DMS114 treated with DMSO at 0.1 percent for 48 hours (cell line): ENCODE measurements around the gene JAKMIP1.

ENCODE experiments used
- DNase-seq: peaks from one replicate; lab custom pipeline; 2025; ENCODE audit not compliant: unreplicated experiment; lab: John Stamatoyannopoulos, UW

Gene JAKMIP1

DNA sequence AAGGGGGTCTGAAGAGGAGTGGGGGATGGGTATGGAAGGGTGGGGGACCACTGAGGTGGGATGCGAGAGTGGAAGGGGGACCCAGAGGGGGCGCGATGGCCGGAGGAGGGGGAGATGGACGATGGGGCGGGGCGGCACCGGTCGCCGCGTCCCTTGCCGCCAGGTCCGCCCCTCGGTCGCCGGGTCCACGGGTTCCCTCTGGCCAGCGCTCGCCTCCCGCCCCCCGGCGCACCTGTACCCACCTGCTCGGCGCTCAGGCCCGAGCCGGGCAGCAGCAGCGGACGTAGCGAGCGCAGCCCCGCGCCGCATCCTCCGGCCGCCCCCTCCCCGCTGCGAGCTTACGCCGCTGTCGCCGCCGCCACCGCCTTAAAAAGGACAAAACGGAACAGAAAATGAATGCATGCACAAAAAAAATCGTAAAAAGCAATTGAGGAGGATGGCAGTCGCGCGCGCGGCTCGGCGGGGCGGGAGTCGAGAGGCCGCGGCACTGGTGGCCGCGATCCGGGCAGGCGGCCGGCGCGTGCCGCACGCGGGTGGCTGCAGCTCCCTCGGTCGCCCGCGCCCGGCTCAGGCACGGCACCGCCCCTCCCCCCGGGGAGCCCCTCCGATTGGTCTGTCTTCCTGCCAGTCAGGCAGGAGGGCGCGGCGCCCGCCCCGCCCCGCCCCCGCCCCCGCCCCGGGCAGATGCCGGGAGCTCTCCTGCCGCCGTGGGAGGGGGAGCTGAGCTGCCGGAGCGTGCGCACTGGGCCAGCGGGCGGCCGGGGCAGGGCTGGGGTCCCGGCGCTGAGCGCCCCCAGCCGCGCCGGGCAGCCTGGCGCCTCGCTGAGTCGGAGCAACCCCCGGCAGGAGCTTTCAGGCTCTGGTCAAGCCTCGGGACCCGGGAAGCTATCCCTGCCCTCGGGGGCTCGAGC is at the start of gene JAKMIP1:
JAKMIP1 (minus strand) TSS at position 539 of the 911 bp plus-strand sequence. CDS start 87,699 bp downstream, outside the sequence.
- peak; percentile 48 for DNase-seq

DNA sequence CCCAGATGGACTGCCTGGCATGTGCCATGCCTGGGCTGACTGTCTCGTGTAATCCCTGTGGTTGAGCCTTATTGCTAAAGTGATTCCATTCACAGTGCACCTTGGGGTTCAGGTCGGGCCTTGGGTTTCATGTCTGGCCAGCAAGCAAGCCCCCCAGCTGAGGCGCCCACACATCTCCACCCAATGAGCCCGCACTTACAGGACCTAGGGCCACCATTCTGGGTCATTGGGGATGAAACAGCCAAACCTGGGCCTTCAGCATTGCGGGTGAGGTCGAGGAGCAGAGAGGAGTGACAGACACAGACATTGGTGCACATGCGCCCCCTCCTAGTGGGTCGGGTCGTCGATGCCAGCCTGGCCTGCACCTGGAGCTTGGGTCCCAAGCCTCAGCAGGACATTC is 48.0 kb upstream of the JAKMIP1 start:
- no peak for DNase-seq

DNA sequence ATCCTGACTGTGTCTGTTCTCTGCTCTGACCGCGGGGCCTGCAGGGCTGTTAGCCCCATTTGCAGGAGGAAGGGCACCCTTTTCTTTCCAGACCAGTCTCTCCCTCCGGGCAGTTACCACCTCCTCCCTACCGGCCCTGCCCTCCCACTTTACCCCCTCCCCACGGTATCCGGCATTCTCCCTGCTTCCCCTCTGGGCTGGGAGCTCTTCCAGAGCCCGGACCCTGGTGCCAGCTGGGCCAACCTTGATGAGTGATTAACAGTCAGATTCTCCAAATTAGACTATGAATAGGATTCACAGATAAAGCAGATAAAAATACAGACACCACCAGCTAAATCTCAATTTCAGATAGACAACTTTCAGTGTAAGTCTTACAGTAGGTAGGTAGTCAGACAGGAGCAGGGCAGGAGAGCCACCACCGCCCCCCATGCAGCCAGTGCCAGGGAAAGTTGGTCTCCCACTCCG is 45.9 kb upstream of the JAKMIP1 start:
- no peak for DNase-seq

DNA sequence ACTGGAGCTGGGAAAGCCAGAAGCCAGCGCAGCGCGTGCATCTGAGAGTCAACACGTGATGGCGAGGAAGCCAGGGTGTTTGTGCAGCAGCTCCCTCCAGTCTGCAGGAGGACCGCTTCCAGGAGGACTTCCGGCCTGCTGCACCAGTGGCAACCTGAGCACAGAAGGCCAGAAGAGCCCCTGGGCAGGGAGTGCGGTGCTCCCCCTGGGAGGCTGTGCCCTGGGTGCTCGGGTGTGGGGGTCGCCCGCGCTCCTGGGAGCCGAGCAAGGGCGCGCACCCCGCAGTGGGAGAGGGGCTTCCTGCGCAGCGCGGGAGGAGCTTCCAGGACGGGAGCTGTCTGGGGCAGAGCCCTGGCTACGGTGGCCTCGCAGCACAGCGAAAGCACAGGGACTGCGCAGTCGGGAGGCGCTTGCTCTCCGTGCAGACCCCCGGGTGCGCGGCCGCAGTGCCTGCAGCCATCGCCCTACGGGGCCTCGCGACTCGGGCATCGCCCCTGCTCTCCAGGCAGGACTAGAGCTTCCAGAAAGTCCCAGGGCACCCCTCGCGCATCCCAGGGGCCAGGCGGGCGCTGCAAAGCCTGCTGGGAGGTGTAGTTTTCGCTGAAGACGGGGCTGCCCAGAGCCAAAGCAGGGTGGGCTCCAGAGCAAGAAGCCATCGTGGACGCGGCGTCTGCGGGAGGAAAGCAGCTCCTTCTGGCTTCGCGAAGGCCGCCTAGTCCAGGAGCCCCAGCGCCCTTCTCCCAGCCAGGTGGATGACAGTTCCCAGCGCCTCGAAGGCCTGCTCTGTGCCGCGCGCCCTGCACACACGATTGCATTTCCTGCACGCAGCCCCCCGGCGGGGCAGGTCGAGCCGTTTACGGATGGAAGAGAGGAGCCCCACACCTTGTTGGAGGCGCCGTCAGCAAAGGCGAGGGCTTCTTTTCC is 45.2 kb upstream of the JAKMIP1 start:
- no peak for DNase-seq

DNA sequence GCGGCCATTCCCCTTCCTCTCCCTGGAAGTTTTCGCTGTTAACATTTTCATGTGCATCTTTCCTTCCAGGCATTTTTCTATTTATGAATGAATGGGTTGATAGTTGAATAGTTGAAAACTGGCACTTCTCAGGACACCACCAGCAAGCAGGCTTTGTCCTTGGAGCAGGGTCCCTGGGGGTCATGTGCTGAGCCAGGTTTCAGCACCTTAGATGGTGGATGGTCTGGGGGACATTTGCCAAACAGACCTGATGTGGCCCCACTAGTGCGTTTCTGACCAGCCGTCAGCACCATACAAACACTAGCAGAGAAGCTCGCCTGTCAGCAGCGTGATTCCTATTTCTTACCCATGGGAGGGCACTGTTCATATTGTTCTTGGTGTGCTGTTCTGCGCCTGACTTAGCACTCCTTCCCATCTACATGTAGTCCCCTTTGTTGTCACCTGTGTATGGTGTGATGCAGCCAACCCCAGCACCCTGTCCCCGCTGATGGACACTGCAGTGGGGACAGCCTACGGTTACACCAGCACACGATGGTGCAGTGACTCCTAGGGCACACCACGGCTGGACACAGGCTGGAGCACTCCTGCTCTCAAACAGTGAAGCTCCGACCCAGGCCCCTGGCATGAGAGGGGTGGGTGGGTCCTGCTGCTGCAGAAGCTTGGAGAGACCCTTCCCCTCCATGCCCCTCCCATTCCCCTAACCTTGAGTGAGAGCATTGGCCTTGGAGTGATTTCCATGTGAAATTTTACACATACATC is 42.1 kb upstream of the JAKMIP1 start:
- no peak for DNase-seq

DNA sequence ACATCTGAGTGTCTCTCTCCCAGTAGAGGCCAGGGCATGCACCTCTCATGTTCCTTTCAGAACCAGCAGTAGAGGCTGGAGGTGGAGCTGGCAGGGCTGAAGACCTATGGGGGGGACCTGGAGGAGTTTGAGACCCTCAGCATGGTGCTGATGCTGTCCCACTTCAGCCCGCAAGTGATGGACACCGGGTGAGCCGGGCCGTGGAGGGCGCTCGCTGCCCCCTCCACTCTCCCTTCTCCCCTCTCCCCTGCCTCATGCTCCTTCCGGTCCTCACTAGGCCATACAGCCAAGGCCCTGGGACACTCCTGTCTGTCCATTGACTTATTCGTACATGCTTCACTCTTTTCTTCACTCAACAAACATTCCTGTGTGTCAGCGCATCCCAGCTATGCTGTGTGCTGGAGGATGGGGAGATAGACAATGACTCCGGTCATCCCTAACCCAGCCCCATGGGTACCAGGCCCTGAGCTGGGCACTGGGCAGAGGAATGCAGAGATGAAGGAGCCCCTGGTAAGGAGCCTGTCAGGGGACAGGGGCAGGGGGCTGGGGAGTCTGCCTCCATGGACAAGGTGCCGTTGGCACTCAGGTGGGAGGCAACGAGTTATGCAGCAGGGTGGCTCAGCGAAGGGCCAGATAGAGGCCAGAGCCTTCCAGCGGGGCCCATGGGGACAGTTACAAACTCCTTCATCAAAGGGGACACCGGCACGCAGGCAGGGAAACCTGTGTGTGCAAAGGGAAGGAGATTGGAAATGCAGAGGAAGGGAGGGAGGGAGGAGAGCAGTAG is 40.9 kb upstream of the JAKMIP1 start:
- DNase-seq: no peak

DNA sequence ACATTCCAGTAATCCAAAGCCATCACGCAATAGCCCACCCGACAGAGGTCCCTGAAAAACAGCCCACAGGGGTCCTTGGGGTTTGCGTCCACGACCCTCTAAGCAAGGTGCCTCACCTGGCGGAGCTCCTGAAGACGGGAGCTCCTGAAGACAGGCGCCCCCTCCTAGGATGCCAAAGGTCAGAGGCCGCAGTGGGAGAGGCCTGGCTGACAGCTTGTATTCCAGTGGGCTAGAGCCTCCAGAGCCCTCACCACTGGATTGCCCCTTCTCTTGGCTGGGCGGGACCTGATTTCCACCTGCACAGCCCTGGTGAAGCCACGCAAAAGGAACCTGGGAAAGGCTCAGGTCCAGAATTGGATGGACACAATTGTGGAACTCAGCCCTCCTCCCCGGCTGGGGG is 39.6 kb upstream of the JAKMIP1 start:
- DNase-seq: no peak

DNA sequence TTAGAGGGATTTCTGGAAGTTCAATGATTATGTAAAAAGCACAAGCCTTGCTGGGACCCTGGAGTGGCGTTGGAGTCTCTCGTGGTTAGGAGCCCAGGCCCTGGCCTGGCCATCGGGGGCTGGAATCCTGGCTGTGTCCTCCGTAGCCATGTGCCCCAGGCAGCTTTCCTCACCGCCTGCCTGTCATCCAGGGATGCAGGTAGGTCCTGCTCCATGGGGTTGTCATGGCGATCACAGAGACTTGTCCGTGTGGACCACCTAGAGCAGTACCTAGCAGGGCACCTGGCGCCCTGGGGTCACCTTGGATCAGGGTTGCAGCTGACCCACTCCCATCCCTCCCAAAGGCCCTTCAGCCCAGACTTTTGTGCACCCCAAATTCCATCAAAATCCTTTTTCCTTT is 39.1 kb upstream of the JAKMIP1 start:
- DNase-seq: no peak

DNA sequence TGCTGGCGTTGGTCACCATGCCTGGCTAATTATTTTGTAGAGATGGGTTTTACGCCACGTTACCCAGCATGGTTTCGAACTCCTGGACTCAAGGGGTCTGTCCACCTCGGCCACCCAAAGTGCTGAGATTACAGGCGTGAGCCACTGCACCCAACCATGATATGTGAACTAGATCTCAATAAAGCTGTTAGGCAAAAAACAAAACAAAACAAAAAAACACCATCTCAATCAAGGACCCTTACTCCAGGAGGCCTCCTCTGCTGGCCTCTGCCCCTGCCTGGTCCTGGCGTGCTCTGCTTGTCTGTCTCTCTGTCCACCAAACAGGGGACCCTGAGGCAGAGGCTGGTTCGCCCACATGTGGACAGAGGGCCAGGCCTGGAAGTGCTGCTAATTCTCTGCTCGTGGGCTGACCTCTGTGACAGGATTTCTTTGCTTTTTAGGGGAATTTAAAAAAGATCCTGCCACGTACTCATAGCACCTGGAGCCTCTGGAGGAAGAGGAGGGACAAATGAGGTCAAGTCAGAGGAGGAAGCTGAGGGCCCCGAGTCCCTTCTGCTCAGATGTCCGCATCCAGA is 36.6 kb upstream of the JAKMIP1 start:
- no peak for DNase-seq

DNA sequence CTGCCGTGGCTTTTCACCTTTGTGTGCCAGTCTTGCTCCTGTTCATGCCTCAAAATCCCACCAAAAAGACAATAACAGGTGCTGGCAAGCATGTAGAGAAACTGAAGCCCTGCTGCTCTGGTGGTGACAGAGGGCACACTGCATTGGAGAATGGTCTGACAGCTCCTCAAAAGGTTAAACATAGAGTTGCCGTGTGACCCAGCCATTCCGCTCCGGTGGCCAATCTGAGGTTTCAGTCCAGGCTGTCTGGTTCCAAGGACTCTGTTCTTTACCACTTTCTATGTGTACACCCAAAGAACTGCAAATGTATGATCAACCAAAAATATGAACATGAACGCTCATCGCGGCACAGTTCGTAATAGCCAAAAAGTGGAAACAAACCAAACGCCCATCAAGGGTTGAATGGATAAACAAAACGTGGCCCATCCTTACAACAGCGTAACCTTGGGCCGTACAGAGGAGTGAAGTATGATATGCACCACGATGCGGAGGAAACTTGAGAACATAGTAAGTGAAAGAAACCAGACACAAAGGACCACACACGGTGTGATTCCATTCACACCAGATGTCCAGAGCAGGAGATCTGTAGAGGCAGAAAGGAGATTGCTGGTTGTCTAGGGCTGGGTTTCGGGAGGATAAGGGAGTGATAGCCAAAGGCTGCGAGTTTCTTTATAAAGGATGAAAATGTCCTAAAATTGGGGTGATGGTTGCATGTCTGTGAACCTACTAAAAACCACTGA is 35.7 kb upstream of the JAKMIP1 start:
- DNase-seq: no peak

DNA sequence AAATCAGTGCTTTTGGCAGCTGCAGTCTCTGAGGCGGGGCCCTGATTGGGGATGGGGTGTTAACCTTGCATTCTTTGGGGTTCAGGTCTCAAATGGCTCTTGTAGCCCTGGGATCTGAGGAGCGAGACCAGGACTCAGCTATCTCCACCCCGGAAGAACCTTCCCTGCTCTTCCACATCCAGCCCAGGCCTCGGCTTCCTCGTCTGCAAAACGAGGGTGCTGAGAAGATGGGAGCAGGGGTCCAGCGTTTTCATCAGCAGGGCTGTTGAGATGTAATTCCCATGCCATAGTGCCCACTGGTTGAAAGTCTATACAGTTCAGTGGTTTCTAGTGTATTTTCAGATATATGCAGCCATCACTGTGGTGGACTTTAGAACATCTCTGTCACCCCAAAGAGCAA is 34.7 kb upstream of the JAKMIP1 start:
- no peak for DNase-seq

DNA sequence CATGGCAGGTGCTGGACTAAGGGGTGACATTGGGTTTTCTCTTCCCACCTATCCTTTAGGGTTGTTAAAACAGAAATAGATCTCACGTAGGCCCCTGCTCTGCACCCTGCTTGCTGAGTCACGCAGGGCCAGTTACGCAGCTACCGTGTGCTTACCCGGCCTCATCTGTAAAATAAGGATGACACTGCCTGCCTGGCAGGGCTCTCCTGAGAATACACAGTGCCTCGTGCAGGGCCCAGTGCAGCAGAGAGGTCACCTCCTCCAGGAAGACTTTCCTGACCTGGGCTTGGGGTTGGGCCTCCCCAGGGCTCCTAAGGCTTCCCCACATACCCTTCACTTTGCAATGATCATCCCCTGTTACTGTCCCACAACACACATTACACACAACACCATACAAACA is 33.6 kb upstream of the JAKMIP1 start:
- no peak for DNase-seq

DNA sequence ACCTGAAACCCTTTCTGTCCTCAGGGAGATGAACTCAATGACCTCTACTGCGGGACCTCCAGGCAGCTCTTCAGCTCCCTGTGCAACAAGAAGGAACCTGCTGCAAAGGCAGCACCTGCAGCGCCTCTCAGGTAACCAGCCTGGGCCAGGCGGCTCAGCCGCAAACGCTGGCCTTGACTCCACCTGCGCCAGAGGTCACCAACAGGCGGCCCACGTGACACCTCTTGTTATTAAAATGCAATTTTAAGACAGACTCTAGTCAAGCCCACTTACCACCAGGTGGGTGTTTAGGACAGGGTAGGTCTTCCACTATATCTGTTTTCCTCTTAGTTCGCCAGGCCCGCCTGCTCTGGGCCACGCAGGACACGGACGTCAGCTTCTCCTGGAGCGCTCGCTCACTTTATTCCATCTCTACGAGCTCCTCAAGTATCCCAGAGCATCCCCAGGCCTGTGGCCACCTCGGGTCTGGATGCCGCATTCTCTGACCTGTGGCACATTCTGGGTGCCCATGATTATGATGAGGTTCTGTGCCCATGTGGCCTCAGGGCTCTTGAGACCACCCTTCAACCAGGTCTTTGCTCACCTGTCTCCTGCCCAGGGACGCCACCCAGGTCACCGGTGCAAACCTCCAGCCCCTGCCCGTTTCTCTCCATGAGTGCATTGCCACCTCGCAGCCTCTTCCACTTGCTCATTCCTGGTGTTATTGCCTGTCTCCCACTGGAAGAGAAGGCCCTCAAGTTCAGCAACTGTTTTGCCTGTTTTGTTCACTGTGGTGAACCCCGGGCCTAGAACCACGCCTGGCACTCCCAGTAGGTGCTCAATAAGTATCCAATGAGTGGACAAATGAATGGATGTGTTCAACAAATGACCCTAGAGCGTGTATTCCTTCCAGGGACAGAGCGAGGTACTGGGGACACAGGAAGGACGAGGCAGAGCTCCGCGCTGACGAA is 32.8 kb upstream of the JAKMIP1 start:
- DNase-seq: no peak

DNA sequence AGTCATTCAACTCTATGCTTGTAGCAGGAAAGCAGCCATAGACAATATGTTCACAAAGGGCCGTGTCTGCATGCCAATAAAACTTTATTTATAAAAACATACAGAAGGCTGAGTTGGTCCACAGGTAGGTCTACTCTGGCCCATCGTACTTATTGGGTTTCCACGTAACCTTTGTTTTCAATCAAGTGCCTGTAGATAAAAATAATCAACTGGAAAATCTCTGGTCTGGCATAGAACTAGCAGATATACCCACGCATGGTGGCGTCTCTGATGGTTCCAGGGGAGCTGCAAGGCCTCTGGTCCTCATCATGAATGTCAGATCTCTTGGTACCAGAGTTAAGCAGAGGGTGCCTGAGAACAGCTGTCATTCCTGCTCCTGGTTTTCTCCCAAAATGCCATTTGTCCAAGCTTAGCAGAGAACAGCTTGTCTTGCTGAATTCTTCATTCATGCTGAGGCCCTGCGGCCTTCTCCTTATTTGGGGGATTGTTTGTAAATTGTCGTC is 31.4 kb upstream of the JAKMIP1 start:
- no peak for DNase-seq

DNA sequence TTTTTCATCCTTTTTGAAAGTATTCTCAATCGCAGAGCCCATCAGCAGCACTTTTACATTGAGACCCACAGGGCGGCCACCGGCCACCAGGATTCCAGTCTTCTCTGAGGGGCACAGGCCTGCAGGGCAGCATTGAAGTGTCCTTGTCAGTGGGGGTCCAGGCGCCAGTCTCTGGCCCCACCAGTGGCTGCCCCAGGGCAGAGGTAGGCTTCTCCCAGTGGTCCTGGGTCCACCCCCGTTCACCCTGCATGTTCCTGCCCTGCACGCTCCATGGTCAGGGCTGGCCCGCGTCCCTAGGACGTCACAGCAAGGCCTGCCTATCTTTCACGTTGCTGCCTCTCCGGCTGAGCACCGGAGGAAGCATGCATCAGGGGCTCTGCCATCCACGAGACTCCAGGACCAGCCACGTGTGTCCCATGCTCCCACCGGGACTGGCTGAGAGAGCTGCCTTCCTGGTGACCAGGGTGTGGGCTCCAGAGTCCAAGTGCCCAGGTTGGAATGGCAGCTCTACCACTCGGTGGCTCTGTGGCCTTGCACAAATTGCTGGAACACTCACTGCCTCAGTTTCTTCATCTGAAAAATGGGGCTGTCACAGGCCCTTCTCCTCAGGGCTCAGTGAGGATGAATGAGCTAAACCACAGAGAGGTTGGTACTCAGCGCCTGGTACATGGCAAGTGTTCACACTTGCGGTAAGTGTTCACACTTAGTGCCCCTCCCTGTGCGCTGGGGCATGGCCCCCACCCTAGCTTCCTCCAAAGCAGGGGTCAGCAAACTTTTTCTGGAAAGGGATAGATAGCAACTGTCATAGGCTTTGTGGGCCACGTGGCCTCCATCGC is 30.7 kb upstream of the JAKMIP1 start:
- no peak for DNase-seq

DNA sequence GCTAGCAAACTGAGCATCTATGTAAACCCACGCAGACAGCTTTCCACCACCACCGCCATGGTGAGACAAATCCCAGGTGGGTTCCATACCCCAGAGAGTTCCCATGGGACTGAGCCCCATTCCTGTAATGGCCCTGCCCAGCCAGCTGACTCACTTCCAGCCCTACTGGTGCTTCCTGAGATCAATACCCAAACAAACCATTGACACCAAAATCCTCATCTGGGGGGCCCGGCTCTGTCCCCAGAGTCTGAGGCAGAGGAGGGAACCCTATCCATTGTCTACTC is 30.1 kb upstream of the JAKMIP1 start:
- no peak for DNase-seq
